CD14-positive monocyte (primary cell): ENCODE measurements around the gene NSD2. TPM values are rescaled to one million over a fixed set of nuclear protein-coding genes. Genes with fewer than 3 reads are reported as not detected.

ENCODE experiments used
- DNase-seq, 3 donors: peaks; one replicate each; pipeline ENCODE4 v3.0.0-alpha.2; 2011 to 2022
- H2AFZ ChIP-seq: 2 replicates; pipeline ENCODE4 v1.6.0; 2012; ENCODE audit warnings: mild to moderate bottlenecking, low read depth, low read length, inconsistent platforms; ENCODE audit not compliant: insufficient read depth, poor library complexity, severe bottlenecking
- H3K27ac ChIP-seq, 2 donors: 1 replicate in 1 of 2; 2 replicates in 1 of 2; pipeline ENCODE4 v1.5.1; 2012 to 2013; ENCODE audit warnings: low read length in 2 of 2, control low read depth in 1 of 2, inconsistent platforms in 1 of 2, low read depth in 1 of 2, mild to moderate bottlenecking in 1 of 2
- H3K27me3 ChIP-seq, 2 donors: one replicate each; pipeline versions ENCODE4 v1.6.0 to v1.6.1; 2011 to 2013; ENCODE audit warnings: low read length in 2 of 2; ENCODE audit not compliant: control insufficient read depth in 2 of 2, insufficient read depth in 2 of 2
- H3K36me3 ChIP-seq, 2 donors: replicated peaks in 1 of 2; 1 replicate in 1 of 2; 2 replicates in 1 of 2; pipeline versions ENCODE4 v1.5.1 to v1.6.1; 2012 to 2013; ENCODE audit warnings: low read length in 2 of 2, control low read depth in 1 of 2, inconsistent platforms in 1 of 2, mild to moderate bottlenecking in 1 of 2; ENCODE audit not compliant: insufficient read depth in 2 of 2, control insufficient read depth in 1 of 2
- H3K4me1 ChIP-seq, 2 donors: 1 replicate in 1 of 2; 2 replicates in 1 of 2; pipeline versions ENCODE4 v1.5.1 to v1.6.1; 2012 to 2013; ENCODE audit warnings: low read length in 2 of 2, control low read depth in 1 of 2, inconsistent platforms in 1 of 2, mild to moderate bottlenecking in 1 of 2, moderate library complexity in 1 of 2; ENCODE audit not compliant: insufficient read depth in 2 of 2, control insufficient read depth in 1 of 2
- H3K4me2 ChIP-seq: replicated peaks from 2 replicates; pipeline ENCODE3; 2012; ENCODE audit warnings: low read length, moderate library complexity, mild to moderate bottlenecking; ENCODE audit not compliant: poor library complexity, severe bottlenecking; ENCODE audit errors: extremely low read depth
- H3K4me3 ChIP-seq, 3 experiments: fragments of 200-600 bp in 1 of 3; sonication (generic) in 1 of 3; replicated peaks in 1 of 3; 1 replicate in 2 of 3; 2 replicates in 1 of 3; pipeline ENCODE4 v1.5.1; 2011 to 2013; ENCODE audit warnings: low read length in 3 of 3, mild to moderate bottlenecking in 3 of 3, control low read depth in 2 of 3, low read depth in 2 of 3, inconsistent platforms in 1 of 3, moderate library complexity in 1 of 3
- H3K79me2 ChIP-seq: 2 replicates; pipeline ENCODE4 v1.6.0; 2012; ENCODE audit warnings: mild to moderate bottlenecking, control low read depth, inconsistent platforms, low read length, moderate library complexity; ENCODE audit not compliant: insufficient read depth
- H3K9ac ChIP-seq: 2 replicates; pipeline ENCODE4 v1.6.0; 2017; ENCODE audit warnings: low read length, mild to moderate bottlenecking; ENCODE audit not compliant: insufficient read depth, poor library complexity, severe bottlenecking
- H3K9me3 ChIP-seq, 2 donors: replicated peaks in 1 of 2; 1 replicate in 1 of 2; 2 replicates in 1 of 2; pipeline versions ENCODE4 v1.5.1 to v1.6.1; 2012 to 2013; ENCODE audit warnings: low read length in 2 of 2, control low read depth in 1 of 2; ENCODE audit not compliant: control insufficient read depth in 1 of 2, insufficient read depth in 1 of 2
- H4K20me1 ChIP-seq: 2 replicates; pipeline ENCODE4 v1.6.0; 2012; ENCODE audit warnings: mild to moderate bottlenecking, low read length, control low read depth, moderate library complexity; ENCODE audit not compliant: insufficient read depth
- H3K27ac Mint-ChIP-seq, 7 donors: one replicate each; pipeline ENCODE4 v1.8.0; 2020; ENCODE audit warnings: mild to moderate bottlenecking in 7 of 7, mixed read lengths in 7 of 7, moderate library complexity in 6 of 7, inconsistent platforms in 2 of 7
- H3K27me3 Mint-ChIP-seq, 3 donors: one replicate each; pipeline ENCODE4 v1.8.0; 2021 to 2022; ENCODE audit warnings: low read depth in 3 of 3, mild to moderate bottlenecking in 3 of 3, mixed read lengths in 3 of 3, moderate library complexity in 3 of 3, inconsistent platforms in 1 of 3
- H3K36me3 Mint-ChIP-seq, 2 donors: one replicate each; pipeline ENCODE4 v1.8.0; 2020; ENCODE audit warnings: mixed read lengths in 2 of 2, inconsistent platforms in 1 of 2, mild to moderate bottlenecking in 1 of 2
- H3K4me1 Mint-ChIP-seq: one replicate; pipeline ENCODE4 v1.8.0; 2020; ENCODE audit warnings: mild to moderate bottlenecking, mixed read lengths
- H3K4me3 Mint-ChIP-seq, 2 donors: one replicate each; pipeline ENCODE4 v1.8.0; 2020; ENCODE audit warnings: mild to moderate bottlenecking in 2 of 2, mixed read lengths in 2 of 2, moderate library complexity in 1 of 2
- H3K9me3 Mint-ChIP-seq, 7 donors: one replicate each; pipeline ENCODE4 v1.8.0; 2020 to 2022; ENCODE audit warnings: mixed read lengths in 7 of 7, mild to moderate bottlenecking in 6 of 7, moderate library complexity in 6 of 7, inconsistent platforms in 2 of 7
- WGBS: methylation state at CpG from one replicate; pipeline ENCODE4 v1.1.5; 2013; ENCODE audit warnings: missing lambda C conversion rate; ENCODE audit not compliant: insufficient coverage; 5-methylcytosine and 5-hydroxymethylcytosine counted together
- intact Hi-C, 2 donors: fragments of 100-400 bp; cut with micrococcal nuclease; formaldehyde crosslinking; loops; one replicate each; pipeline versions ENCODE4 v1.15.0 to v1.15.1; 2023
- polyA plus RNA-seq, 3 donors: library from polyadenylated mRNA; depleted of rRNA in 1 of 3; unstranded in 2 of 3; stranded (reverse) in 1 of 3; fragments of 300-500 nt in 2 of 3; fragments of >200 nt in 1 of 3; fragmentation: Illumina TruSeq in 2 of 3; gene quantifications; 1 replicate in 2 of 3; 2 replicates in 1 of 3; pipeline ENCODE4 v1.2.3, GENCODE V29; 2012 to 2021
- TF ChIP-seq, protein P1 (sequence below): fragments of 200-600 bp; IDR thresholded peaks from one replicate; pipeline ENCODE4 v1.8.0; 2022; ENCODE audit warnings: antibody characterized with exemption, mild to moderate bottlenecking

NSD2 gene
- polyA plus RNA-seq, 3 donors, result 1.9 to 8.7 (median 2.3) TPM

DNA sequence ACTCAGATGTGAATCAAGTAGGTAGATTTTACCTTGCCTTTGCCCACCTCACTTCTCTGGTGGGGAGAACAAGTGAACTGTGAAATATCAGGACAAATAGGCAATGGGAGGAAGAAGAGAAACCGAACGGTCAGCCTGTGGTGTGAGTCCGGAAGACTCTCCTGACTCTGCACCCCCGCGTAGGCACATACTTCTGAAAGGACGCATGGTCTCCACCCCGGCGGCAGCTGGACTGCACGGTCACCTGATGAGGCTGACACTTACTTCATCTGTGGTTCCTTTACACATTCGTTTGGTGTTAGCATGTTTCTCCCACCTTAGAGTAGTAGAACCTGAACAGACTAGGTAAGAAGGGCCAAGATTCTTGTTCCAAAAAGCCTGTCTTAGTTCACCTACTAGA is 79.2 kb downstream of the NSD2 start:
- H3K27me3 Mint-ChIP-seq, result peaks cover 0 to 1% (median 0%) of the 10 kb centered on the region in 3 donors
- Histone ChIP-seq H3K9me3 (no peaks in the 10 kb centered on the region), H3K4me1 (no peaks in the 10 kb centered on the region), H3K27ac (no peak overlapping the region), H3K4me3 (no peak overlapping the region), H3K79me2 (no peaks in the 10 kb centered on the region), H2AFZ (no peak overlapping the region), H4K20me1 (no peaks in the 10 kb centered on the region), H3K4me2 (no peak overlapping the region), H3K27me3 (no peaks in the 10 kb centered on the region), H3K36me3 (peaks cover 43 to 90% of the 10 kb centered on the region in 2 donors), H3K9ac (no peak overlapping the region)
- TF ChIP-seq, protein P1, sequence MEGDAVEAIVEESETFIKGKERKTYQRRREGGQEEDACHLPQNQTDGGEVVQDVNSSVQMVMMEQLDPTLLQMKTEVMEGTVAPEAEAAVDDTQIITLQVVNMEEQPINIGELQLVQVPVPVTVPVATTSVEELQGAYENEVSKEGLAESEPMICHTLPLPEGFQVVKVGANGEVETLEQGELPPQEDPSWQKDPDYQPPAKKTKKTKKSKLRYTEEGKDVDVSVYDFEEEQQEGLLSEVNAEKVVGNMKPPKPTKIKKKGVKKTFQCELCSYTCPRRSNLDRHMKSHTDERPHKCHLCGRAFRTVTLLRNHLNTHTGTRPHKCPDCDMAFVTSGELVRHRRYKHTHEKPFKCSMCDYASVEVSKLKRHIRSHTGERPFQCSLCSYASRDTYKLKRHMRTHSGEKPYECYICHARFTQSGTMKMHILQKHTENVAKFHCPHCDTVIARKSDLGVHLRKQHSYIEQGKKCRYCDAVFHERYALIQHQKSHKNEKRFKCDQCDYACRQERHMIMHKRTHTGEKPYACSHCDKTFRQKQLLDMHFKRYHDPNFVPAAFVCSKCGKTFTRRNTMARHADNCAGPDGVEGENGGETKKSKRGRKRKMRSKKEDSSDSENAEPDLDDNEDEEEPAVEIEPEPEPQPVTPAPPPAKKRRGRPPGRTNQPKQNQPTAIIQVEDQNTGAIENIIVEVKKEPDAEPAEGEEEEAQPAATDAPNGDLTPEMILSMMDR, result no peak
- no peak overlapping the region for H3K4me3 Mint-ChIP-seq
- H3K4me1 Mint-ChIP-seq, result no peaks in the 10 kb centered on the region
- intact Hi-C loops, result no loop called here
- WGBS, result 97% methylated on average over 6 of the region's 10 CpGs
- peaks cover 50 to 87% of the 10 kb centered on the region in 2 donors for H3K36me3 Mint-ChIP-seq
- DNase-seq, result no peak
- H3K9me3 Mint-ChIP-seq, result no peaks in the 10 kb centered on the region
- H3K27ac Mint-ChIP-seq, result peak overlapping the region in 1 of 7 donors; percentile 42

DNA sequence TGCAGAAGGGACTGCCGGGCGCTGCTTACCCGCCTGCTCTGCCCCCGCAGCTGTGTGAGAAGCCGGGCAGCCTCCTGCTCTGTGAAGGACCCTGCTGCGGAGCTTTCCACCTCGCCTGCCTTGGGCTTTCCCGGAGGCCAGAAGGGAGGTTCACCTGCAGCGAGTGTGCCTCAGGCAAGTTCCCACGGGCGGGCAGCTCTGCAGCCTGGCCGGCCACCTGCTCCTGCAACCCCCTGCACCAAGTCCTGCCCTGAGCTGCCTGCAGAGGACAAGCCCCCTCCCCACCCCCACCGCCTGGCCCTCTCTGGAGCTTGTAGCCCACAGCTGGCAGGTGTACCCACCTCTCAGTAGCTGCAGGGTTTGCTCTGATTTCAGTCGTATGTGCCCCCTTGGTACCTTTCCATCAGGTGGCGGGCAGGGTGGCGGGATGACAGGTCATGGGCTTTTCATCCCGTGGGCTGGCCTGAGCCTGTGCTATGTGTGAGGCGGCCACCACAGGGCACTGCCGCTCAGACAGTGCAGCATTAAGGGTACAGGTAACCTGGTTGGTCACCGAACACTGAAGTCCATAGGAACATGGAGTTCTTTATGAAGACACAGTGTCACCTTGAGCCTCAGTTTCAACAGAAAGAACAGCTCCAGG is 81.0 kb downstream of the NSD2 start:
- Histone ChIP-seq H3K4me2 (no peak overlapping the region), H2AFZ (no peak overlapping the region), H3K4me1 (no peaks in the 10 kb centered on the region), H3K79me2 (no peaks in the 10 kb centered on the region), H3K9ac (no peak overlapping the region), H3K27me3 (no peaks in the 10 kb centered on the region), H4K20me1 (no peaks in the 10 kb centered on the region), H3K27ac (no peak overlapping the region), H3K9me3 (no peaks in the 10 kb centered on the region), H3K36me3 (peaks cover 48 to 94% of the 10 kb centered on the region in 2 donors), H3K4me3 (no peak overlapping the region)
- TF ChIP-seq, protein P1, result no peak
- H3K27ac Mint-ChIP-seq, result peak overlapping the region in 1 of 7 donors; percentile 37
- H3K4me3 Mint-ChIP-seq, result no peak overlapping the region
- no peak for DNase-seq
- H3K4me1 Mint-ChIP-seq, result no peaks in the 10 kb centered on the region
- no peaks in the 10 kb centered on the region for H3K9me3 Mint-ChIP-seq
- intact Hi-C loops, result no loop called here
- H3K36me3 Mint-ChIP-seq, result peaks cover 55 to 91% of the 10 kb centered on the region in 2 donors
- peaks cover 0 to 1% (median 0%) of the 10 kb centered on the region in 3 donors for H3K27me3 Mint-ChIP-seq
- WGBS, result 95% methylated on average over 20 of the region's 20 CpGs
